Endometrial microvascular endothelial cells (primary cell): Measurements from ENCODE around the gene DUSP10. TPM values are rescaled to one million over a fixed set of nuclear protein-coding genes. Genes with fewer than 3 reads are reported as not detected.

Experiments used
- in situ Hi-C: cut with HindIII; loops from 2 replicates; pipeline ENCODE4 v1.10.0; 2017; ENCODE audit warnings: low sequenced_read_pairs, low pct_unique_long_range_greater_than_20kb; ENCODE audit errors: inconsistent ontology term
- total RNA-seq: library from RNA; depleted of rRNA; stranded (reverse); fragments of >200 nt; gene quantifications from one replicate; pipeline ENCODE4 v1.2.3, GENCODE V29; 2015; ENCODE audit errors: inconsistent ontology term

The DUSP10 gene
- total RNA-seq, 1 donor from 2014 or later: 2.9 TPM

GRCh38 chr1:221700948-221701347 lies 40.9 kb downstream of the DUSP10 start:
- in situ Hi-C loops: no loop called here

DNA sequence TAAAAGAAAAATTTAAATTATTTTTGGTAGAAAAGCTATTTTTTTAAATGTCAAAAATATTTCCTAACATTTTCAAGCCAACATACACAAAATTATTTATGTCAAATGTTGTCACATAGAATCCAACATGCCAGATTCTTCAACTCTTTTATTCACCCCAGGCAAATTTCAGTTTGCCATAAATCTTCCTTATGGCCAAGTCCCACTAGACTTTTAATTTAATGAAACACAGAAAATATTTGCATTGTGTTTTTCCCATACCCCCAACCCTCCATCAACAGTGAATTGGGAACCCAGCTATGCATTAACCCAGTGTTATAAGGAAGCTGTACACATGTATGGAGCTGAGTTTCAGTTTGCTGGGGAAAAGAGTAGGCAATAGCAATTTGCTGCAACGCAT lies 41.4 kb downstream of the DUSP10 start:
- in situ Hi-C loops: no loop called here

GRCh38 chr1:221699978-221700519 lies 41.8 kb downstream of the DUSP10 start:
- in situ Hi-C loops: no loop called here

GRCh38 chr1:221699577-221699976 lies 42.3 kb downstream of the DUSP10 start:
- in situ Hi-C loops: no loop called here

DNA sequence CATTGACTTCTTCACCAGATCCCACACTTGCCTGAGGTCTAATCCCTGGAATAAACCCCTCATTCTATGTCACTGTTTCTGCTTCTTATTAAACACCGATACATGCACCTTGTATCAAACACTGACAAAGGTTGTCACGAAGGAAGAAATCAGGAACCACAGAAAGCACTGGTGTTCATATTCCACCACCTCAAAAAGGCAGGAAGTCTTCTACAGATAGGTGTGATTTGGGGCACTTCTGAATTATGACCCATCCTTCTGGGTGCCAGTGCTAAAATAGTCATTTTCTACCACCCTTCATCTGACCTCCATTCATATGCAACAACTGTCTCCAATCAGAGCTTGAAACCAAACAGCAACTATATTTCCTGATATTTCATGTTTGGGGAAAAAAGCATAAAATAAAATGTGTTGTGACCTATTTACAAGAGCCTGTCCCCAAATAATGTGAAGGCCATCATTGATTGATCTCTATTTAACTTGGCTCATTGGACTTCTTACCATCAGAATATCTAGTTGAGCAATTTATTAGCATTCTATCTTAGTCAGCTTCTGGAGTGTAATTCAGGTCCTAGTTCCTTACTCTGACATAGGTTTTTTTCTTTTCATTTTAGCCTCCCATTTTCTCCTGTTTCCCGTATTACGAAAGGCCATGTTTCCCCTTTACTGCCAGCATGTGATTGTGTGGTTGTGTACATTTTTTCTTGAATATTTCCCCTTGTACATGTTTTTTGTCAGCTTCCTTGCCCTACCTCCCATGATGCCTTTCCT lies 43.1 kb downstream of the DUSP10 start:
- in situ Hi-C loops: no loop called here

- in situ Hi-C loops: no loop called here
These were observed 43.9 kb downstream of the DUSP10 start for GRCh38 chr1:221697923-221698425.

DNA sequence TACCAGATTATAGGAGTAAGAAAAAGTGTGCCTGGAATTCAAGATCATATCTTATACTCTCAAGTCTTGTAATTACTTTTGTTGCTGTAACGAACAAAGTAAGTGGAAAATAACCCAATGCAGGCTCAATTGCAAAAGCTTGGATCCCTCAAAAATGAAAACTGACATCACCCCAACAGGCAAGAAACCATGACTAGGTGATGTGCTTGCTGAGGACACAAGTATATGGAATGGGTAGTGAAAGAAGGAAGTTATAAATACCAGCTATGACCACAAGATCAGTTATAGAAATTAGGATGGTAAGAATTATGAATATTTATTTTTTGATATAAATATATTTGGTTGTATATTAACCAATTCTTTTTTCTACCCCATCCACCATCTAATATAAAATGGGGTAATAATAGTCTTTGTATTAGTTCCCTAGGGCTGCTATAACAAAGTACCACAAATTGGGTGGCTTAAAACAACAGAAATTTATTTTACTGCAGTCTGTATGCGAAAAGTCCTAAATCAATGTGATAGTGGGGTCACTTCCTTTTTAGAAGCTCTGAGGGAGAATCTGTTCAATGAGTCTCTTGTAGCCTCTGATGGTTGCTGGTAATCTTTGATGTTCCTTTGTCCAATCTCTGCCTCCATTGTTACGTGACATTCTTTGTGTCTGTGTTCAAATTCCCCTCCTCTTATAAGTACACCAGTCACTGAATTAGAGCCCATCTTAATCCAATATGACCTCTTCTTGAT lies 45.0 kb downstream of the DUSP10 start:
- in situ Hi-C loops: no loop called here

DNA sequence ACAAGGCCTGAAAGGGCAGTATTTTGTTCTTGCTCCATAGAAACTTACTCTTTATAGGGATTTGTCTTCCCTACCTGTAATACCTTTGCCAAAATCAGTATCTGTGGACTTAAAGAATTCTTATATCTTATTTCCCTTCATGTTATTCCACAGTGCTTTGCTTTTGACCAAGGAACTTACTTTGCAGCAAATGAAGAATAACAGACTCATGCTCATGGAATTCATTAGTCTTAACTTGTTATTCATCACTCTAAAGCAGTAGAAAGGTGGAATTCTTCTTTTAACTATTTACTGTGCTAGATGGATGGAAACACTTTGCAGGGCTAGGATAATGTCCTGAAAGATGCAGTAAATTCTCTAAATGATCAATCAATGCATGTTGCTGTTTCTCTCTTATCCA lies 45.9 kb downstream of the DUSP10 start:
- in situ Hi-C loops: no loop called here

- in situ Hi-C loops: no loop called here
These were observed 46.6 kb downstream of the DUSP10 start for GRCh38 chr1:221695301-221695700.

DNA sequence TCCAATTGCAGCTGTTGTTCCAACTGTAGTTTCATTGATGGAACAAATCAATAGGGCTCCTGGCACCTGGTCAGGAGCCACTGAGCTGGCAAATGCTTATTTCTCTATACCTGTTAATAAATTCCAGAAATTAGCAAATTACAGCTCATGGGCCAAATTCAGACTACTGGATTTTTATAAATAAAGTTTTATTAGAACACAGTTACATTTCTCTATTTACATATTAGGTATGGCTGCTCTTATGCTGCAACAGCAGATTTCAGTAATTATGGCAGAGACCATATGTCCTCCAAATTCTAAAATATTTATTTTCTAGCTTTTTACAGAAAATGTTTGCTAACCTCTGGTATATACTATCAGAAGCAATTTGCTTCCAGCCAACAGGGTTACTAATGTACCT lies 47.8 kb downstream of the DUSP10 start:
- in situ Hi-C loops: no loop called here

GRCh38 chr1:221693087-221693486 lies 48.8 kb downstream of the DUSP10 start:
- in situ Hi-C loops: no loop called here

DNA sequence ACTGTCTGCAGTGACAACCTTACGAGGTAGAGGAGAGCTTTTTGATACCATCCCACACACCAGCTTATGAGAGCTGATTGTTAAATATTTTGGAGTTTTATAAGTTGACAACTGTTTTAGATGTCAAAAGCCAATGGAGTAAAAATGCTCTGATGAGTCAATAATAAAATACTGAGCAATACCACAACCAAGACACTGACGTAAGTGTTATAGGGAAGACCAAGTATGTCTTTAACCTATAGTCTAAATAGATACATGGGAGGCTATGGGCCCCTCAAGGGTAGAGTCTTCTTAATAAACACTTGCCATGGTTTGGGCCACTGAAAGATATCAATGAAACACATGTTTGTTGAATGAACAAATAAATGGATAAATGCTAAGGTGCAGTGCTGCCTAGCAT lies 49.2 kb downstream of the DUSP10 start:
- in situ Hi-C loops: no loop called here

DNA sequence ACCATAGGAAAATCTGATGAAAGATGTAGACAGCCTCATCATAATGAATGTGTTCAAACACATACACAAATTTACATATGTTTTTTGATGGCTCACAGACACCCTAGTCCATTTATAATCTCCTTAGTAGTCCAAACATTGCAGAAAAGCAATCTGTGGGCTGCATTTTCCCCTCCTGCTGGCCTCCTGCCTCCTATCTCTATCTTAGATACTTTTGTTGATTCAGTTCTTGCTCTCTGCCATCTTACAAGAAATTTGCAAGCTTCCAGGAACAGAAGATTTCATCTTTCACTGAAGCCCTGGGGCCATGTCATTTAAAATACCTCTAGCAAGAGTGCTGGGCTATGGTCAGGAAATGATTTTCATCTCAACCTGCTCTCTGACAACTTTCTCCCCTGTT lies 50.6 kb downstream of the DUSP10 start:
- in situ Hi-C loops: no loop called here

GRCh38 chr1:221690858-221691257 lies 51.0 kb downstream of the DUSP10 start:
- in situ Hi-C loops: no loop called here

- in situ Hi-C loops: no loop called here
These were observed 52.8 kb downstream of the DUSP10 start for GRCh38 chr1:221689138-221689537.

- in situ Hi-C loops: no loop called here
These were observed 53.4 kb downstream of the DUSP10 start for GRCh38 chr1:221688488-221688843.

GRCh38 chr1:221687836-221688487 lies 53.9 kb downstream of the DUSP10 start:
- in situ Hi-C loops: no loop called here

- in situ Hi-C loops: no loop called here
These were observed 58.2 kb downstream of the DUSP10 start for GRCh38 chr1:221683681-221684080.

DNA sequence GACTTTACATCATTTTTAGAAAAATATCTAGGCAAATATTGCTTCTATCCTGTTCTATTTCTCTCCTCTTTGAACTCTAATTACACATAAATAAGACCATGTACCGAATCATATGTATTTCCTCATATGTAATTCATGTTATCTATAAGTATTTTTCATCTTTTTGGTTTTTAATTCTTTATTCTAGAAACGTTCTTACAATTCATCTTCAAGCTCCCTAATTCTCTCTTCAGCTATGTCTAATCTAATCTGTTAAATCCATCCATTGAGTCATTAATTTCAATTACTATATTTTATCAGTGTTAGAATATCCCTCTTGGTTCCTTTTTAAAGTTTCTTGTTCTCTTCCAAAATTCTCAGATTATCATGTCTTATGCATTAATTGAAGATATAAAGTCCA lies 61.8 kb downstream of the DUSP10 start:
- in situ Hi-C loops: no loop called here

- in situ Hi-C loops: no loop called here
These were observed 63.9 kb downstream of the DUSP10 start for GRCh38 chr1:221678014-221678413.
